DND-41 (cell line): ENCODE data around the gene CARMIL1.

Source experiments
- CTCF ChIP-seq: IDR thresholded peaks from 2 replicates; pipeline ENCODE4 v1.5.1; 2012; ENCODE audit warnings: borderline replicate concordance, low read length, moderate library complexity, mild to moderate bottlenecking; ENCODE audit not compliant: poor library complexity, severe bottlenecking; ENCODE audit errors: extremely low read depth
- EZH2 ChIP-seq: IDR thresholded peaks from 3 replicates; pipeline ENCODE4 v1.6.1; 2012; ENCODE audit warnings: borderline replicate concordance, low read depth, mild to moderate bottlenecking, moderate library complexity, low read length, inconsistent platforms; ENCODE audit not compliant: severe bottlenecking

GRCh38 chr6:25267662-25268061, 11.5 kb upstream of the CARMIL1 start:
- TF ChIP-seq CTCF (no peak), EZH2 (no peak)
